GM19035 (cell line): ENCODE results near the gene ARL15.
"Not testable (repeated sequence)": the region's sequence is repeated elsewhere in the genome, so short reads cannot be mapped to it uniquely, and the experiment has no call there.

ENCODE experiments used
- ATAC-seq: cut with Tn5 transposase; IDR thresholded peaks from one replicate; pipeline ENCODE4 v1.9.1; 2021; ENCODE audit not compliant: unreplicated experiment

The ARL15 gene

GRCh38 chr5:54310433-54311175 is at the start of gene ARL15:
Gene ARL15, minus strand, starts transcription at chr5:54310573.
- ATAC-seq: peak; percentile 94

- no peak for ATAC-seq
These were observed 49.7 kb upstream of the ARL15 start for GRCh38 chr5:54360089-54360488.

- ATAC-seq: no peak
These were observed 47.2 kb upstream of the ARL15 start for GRCh38 chr5:54357408-54358058.

GRCh38 chr5:54353933-54354564 is 43.7 kb upstream of the ARL15 start:
- ATAC-seq: not testable (repeated sequence)

- ATAC-seq: not testable (repeated sequence)
These were observed 42.2 kb upstream of the ARL15 start for GRCh38 chr5:54352580-54352979.

- ATAC-seq: no peak
These were observed 37.0 kb upstream of the ARL15 start for GRCh38 chr5:54347221-54347865.

GRCh38 chr5:54344653-54345052 is 34.3 kb upstream of the ARL15 start:
- ATAC-seq: no peak

GRCh38 chr5:54341971-54342370 is 31.6 kb upstream of the ARL15 start:
- no peak for ATAC-seq

GRCh38 chr5:54337523-54337922 is 27.1 kb upstream of the ARL15 start:
- no peak for ATAC-seq

- no peak for ATAC-seq
These were observed 22.3 kb upstream of the ARL15 start for GRCh38 chr5:54332720-54333119.

GRCh38 chr5:54329731-54330709 is 19.6 kb upstream of the ARL15 start:
- no peak for ATAC-seq

- ATAC-seq: no peak
These were observed 16.4 kb upstream of the ARL15 start for GRCh38 chr5:54326662-54327270.

GRCh38 chr5:54325610-54326311 is 15.4 kb upstream of the ARL15 start:
- no peak for ATAC-seq

GRCh38 chr5:54325272-54325609 is 14.9 kb upstream of the ARL15 start:
- ATAC-seq: no peak

- no peak for ATAC-seq
These were observed 14.4 kb upstream of the ARL15 start for GRCh38 chr5:54324651-54325271.

- ATAC-seq: no peak
These were observed 13.1 kb upstream of the ARL15 start for GRCh38 chr5:54323495-54323894.

GRCh38 chr5:54320256-54320655 is 9.9 kb upstream of the ARL15 start:
- ATAC-seq: no peak

- no peak for ATAC-seq
These were observed 7.3 kb upstream of the ARL15 start for GRCh38 chr5:54317511-54318260.
